GM12892 (cell line): ENCODE measurements around the gene TTC19.

ENCODE experiments used
- POLR2A ChIP-seq: IDR thresholded peaks from 2 replicates; pipeline ENCODE4 v1.6.1; 2011; ENCODE audit warnings: low read depth, low read length, control low read depth
- POLR2AphosphoS5 ChIP-seq: IDR thresholded peaks from 2 replicates; pipeline ENCODE4 v1.6.1; 2011; ENCODE audit warnings: low read depth, low read length, control low read depth
- TAF1 ChIP-seq: IDR thresholded peaks from 2 replicates; pipeline ENCODE4 v1.6.1; 2011; ENCODE audit warnings: low read depth, mild to moderate bottlenecking, control low read depth, low read length, borderline replicate concordance

GRCh38 chr17:15952916-15953790 lies 46.5 kb upstream of the TTC19 start:
- no peak for TF ChIP-seq TAF1
- TF ChIP-seq POLR2A, result no peak
- no peak for TF ChIP-seq POLR2AphosphoS5
